ENCODE results near the gene HS2ST1. TPM values are rescaled to one million over a fixed set of nuclear protein-coding genes. Genes with fewer than 3 reads are reported as not detected.

Gene HS2ST1
- polyA plus RNA-seq, 3 donors = 2.6 to 6.0 (median 4.2) TPM

DNA sequence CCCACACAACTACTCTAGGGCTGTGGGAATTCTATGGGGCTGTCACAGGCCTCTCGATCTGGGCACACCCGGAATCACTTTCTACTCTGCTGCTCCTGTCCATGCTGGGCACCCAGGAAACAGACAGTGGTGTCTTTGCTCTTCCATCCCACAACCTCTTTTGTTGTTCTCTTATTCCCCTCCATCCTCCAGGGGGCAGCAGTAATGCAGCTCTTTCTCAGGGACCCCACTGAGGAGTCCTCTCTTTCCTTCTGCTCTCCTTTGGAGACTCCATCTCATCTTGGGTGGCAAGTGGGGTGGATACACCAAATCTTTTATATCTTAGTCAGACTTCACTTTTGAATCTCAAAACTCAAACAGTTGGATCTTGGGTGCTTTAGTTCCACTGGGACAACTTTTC, 206.3 kb downstream of the HS2ST1 start:
- H3K27ac Mint-ChIP-seq = no peak overlapping the region
- H3K27me3 Mint-ChIP-seq (ENCODE audit: low read depth in 3 of 3) = peaks cover 0 to 1% (median 0%) of the 10 kb centered on the region in 3 donors
- no peak overlapping the region for H3K27ac ChIP-seq (ENCODE audit: low read depth in 1 of 2, low read length in 2 of 2)
- 92% methylated on average over 2 of the region's 2 CpGs for WGBS (ENCODE audit: insufficient coverage)
- no peak overlapping the region for H3K9ac ChIP-seq (ENCODE audit: insufficient read depth, low read length, poor library complexity, severe bottlenecking)
- DNase-seq = no peak
- no peak overlapping the region for H2AFZ ChIP-seq (ENCODE audit: insufficient read depth, low read depth, low read length, poor library complexity, severe bottlenecking)
- no peaks in the 10 kb centered on the region for H3K4me1 ChIP-seq (ENCODE audit: control insufficient read depth in 1 of 2, insufficient read depth in 2 of 2, low read length in 2 of 2)
- TF ChIP-seq, protein P1, sequence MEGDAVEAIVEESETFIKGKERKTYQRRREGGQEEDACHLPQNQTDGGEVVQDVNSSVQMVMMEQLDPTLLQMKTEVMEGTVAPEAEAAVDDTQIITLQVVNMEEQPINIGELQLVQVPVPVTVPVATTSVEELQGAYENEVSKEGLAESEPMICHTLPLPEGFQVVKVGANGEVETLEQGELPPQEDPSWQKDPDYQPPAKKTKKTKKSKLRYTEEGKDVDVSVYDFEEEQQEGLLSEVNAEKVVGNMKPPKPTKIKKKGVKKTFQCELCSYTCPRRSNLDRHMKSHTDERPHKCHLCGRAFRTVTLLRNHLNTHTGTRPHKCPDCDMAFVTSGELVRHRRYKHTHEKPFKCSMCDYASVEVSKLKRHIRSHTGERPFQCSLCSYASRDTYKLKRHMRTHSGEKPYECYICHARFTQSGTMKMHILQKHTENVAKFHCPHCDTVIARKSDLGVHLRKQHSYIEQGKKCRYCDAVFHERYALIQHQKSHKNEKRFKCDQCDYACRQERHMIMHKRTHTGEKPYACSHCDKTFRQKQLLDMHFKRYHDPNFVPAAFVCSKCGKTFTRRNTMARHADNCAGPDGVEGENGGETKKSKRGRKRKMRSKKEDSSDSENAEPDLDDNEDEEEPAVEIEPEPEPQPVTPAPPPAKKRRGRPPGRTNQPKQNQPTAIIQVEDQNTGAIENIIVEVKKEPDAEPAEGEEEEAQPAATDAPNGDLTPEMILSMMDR (IDR thresholded peaks at IDR 0.05) = peak; percentile 37
- peaks cover 7% of the 10 kb centered on the region for H3K4me1 Mint-ChIP-seq
- H3K36me3 ChIP-seq (replicated peaks in 1 of 2; ENCODE audit: control insufficient read depth in 1 of 2, insufficient read depth in 2 of 2, low read length in 2 of 2) = no peaks in the 10 kb centered on the region
- intact Hi-C loops (cut with micrococcal nuclease) = no loop called here
- no peaks in the 10 kb centered on the region for H3K9me3 ChIP-seq (replicated peaks in 1 of 2; ENCODE audit: control insufficient read depth in 1 of 2, insufficient read depth in 1 of 2, low read length in 2 of 2)
- H4K20me1 ChIP-seq (ENCODE audit: insufficient read depth, low read length) = no peaks in the 10 kb centered on the region
- no peak overlapping the region for H3K4me3 ChIP-seq (replicated peaks in 1 of 3; ENCODE audit: low read depth in 2 of 3, low read length in 3 of 3)
- no peaks in the 10 kb centered on the region for H3K9me3 Mint-ChIP-seq
- no peak overlapping the region for H3K4me3 Mint-ChIP-seq
- no peaks in the 10 kb centered on the region for H3K79me2 ChIP-seq (ENCODE audit: insufficient read depth, low read length)
- no peaks in the 10 kb centered on the region for H3K27me3 ChIP-seq (ENCODE audit: control insufficient read depth in 2 of 2, insufficient read depth in 2 of 2, low read length in 2 of 2)
- no peaks in the 10 kb centered on the region for H3K36me3 Mint-ChIP-seq
- H3K4me2 ChIP-seq (replicated peaks; ENCODE audit: extremely low read depth, low read length, poor library complexity, severe bottlenecking) = no peak overlapping the region

DNA sequence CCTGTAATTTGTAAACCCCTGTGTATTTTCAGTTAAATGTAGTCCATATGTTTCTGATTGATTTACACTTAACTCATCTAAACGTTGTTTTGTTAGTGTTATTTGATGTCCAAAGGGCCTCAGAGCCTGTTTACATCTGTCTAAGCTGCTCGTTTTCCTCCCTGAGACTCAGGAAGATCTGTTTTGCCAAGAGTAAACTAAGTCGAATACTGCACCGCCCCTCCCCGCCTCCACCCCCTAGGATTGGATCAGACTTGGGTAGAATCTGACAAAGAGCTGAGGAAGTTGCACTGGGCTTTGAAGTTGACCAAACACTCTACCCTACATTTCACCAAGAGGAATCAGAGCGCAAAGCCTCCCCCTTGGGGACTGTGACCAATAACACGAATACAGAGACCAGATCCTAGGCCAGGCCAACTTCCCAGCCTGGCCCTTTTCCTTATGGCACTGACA, 207.3 kb downstream of the HS2ST1 start:
- Mint-ChIP-seq H3K9me3 (no peaks in the 10 kb centered on the region), H3K4me3 (no peak overlapping the region), H3K27me3 (ENCODE audit: low read depth in 3 of 3) (peaks cover 0 to 1% (median 0%) of the 10 kb centered on the region in 3 donors), H3K4me1 (peaks cover 7% of the 10 kb centered on the region), H3K27ac (no peak overlapping the region), H3K36me3 (no peaks in the 10 kb centered on the region)
- H3K36me3 ChIP-seq (replicated peaks in 1 of 2; ENCODE audit: control insufficient read depth in 1 of 2, insufficient read depth in 2 of 2, low read length in 2 of 2) = no peaks in the 10 kb centered on the region
- H2AFZ ChIP-seq (ENCODE audit: insufficient read depth, low read depth, low read length, poor library complexity, severe bottlenecking) = no peak overlapping the region
- no peak overlapping the region for H3K9ac ChIP-seq (ENCODE audit: insufficient read depth, low read length, poor library complexity, severe bottlenecking)
- H3K27me3 ChIP-seq (ENCODE audit: control insufficient read depth in 2 of 2, insufficient read depth in 2 of 2, low read length in 2 of 2) = no peaks in the 10 kb centered on the region
- no peak overlapping the region for H3K4me2 ChIP-seq (replicated peaks; ENCODE audit: extremely low read depth, low read length, poor library complexity, severe bottlenecking)
- no peaks in the 10 kb centered on the region for H3K79me2 ChIP-seq (ENCODE audit: insufficient read depth, low read length)
- no peaks in the 10 kb centered on the region for H4K20me1 ChIP-seq (ENCODE audit: insufficient read depth, low read length)
- no peak for DNase-seq
- H3K4me3 ChIP-seq (replicated peaks in 1 of 3; ENCODE audit: low read depth in 2 of 3, low read length in 3 of 3) = no peak overlapping the region
- no peaks in the 10 kb centered on the region for H3K4me1 ChIP-seq (ENCODE audit: control insufficient read depth in 1 of 2, insufficient read depth in 2 of 2, low read length in 2 of 2)
- TF ChIP-seq, protein P1 (IDR thresholded peaks at IDR 0.05) = no peak
- intact Hi-C loops (cut with micrococcal nuclease) = no loop called here
- WGBS (ENCODE audit: insufficient coverage) = 76% methylated on average over 3 of the region's 7 CpGs
- no peaks in the 10 kb centered on the region for H3K9me3 ChIP-seq (replicated peaks in 1 of 2; ENCODE audit: control insufficient read depth in 1 of 2, insufficient read depth in 1 of 2, low read length in 2 of 2)
- no peak overlapping the region for H3K27ac ChIP-seq (ENCODE audit: low read depth in 1 of 2, low read length in 2 of 2)

All from CD14-positive monocyte (primary cell).